ENCODE data around the gene PALMD.

The PALMD gene

DNA sequence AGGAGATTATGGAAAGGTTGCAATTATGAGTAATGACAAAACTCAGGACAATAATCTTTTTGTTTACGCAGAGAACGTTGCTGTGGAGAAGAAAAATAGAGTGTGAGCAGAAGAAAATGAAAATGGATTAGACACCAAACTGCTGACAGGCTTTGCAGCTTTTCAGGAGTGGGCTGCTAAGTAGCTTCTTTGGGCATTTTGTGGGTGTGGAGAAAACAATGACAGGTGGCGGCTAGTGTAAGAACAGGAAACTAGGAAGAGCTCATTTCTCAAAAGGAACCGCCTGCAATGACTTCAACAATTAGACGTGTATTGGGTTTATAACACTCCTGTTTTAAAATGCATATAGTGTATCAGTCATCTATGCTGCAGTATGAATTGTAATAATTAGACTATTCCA is 18.3 kb upstream of the PALMD start:
- no peak overlapping the region for H3K4me3 ChIP-seq (ENCODE audit: low read depth, low read length)
- in situ Hi-C loops (cut with HindIII; ENCODE audit: low sequenced_read_pairs) = no loop called here
- no peak for DNase-seq (ENCODE audit: low read depth, low spot score)
- TF ChIP-seq, protein P1, sequence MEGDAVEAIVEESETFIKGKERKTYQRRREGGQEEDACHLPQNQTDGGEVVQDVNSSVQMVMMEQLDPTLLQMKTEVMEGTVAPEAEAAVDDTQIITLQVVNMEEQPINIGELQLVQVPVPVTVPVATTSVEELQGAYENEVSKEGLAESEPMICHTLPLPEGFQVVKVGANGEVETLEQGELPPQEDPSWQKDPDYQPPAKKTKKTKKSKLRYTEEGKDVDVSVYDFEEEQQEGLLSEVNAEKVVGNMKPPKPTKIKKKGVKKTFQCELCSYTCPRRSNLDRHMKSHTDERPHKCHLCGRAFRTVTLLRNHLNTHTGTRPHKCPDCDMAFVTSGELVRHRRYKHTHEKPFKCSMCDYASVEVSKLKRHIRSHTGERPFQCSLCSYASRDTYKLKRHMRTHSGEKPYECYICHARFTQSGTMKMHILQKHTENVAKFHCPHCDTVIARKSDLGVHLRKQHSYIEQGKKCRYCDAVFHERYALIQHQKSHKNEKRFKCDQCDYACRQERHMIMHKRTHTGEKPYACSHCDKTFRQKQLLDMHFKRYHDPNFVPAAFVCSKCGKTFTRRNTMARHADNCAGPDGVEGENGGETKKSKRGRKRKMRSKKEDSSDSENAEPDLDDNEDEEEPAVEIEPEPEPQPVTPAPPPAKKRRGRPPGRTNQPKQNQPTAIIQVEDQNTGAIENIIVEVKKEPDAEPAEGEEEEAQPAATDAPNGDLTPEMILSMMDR (IDR thresholded peaks at IDR 0.05; ENCODE audit: low read depth, low read length) = no peak

DNA sequence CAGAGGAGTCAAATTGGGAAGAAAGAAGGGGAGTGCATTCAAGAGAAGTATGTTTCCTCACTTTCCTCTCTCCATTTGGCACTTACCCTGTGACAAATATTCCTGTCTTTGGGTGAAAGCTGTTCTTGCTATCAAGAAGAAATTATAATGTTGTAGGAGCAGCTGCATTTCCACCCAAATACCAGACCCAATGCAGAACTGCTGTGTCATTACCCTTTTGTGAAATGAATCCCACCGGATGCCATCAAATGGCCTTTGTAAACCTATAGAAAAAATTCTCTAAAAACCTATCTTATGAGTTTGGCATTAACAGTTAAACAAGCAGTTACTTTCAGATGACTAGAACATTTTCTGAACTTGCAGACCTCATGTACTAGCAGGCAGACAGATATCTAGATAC is 16.7 kb upstream of the PALMD start:
- in situ Hi-C loops (cut with HindIII; ENCODE audit: low sequenced_read_pairs) = no loop called here
- TF ChIP-seq, protein P1 (IDR thresholded peaks at IDR 0.05; ENCODE audit: low read depth, low read length) = no peak
- H3K4me3 ChIP-seq (ENCODE audit: low read depth, low read length) = no peak overlapping the region
- DNase-seq (ENCODE audit: low read depth, low spot score) = no peak

DNA sequence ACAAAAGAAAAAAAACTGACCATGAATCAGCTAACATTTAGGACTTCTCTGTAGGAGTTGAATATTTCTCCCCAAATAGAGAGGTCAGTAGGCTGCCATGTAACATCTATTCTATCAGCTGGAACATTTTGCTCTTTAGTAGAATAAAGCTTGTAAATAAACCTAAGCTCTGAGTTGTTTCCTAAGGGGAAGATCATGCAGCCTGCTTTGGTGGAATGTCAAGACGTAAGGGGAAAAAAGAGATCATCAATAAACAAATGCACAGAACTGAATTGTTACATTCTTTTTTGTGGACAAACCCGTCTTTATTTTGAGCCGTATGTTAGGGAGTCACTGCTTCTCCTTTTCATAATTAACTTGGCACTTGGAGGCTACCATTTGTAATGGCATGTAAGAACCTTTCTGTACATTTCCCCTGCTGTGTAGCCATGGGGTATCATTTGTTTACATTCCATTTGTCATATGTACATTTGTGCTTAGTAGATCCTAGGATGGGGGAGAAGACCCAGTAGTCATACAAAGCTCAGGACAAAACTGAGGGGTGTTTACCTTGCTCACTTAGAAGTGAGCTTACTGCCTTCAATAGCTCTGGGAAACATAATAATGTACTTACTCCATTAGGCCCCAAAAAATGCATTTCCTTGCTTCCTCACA is 10.8 kb upstream of the PALMD start:
- no peak overlapping the region for H3K4me3 ChIP-seq (ENCODE audit: low read depth, low read length)
- in situ Hi-C loops (cut with HindIII; ENCODE audit: low sequenced_read_pairs) = no loop called here
- peak; percentile 47 for DNase-seq (ENCODE audit: low read depth, low spot score)
- TF ChIP-seq, protein P1 (IDR thresholded peaks at IDR 0.05; ENCODE audit: low read depth, low read length) = no peak

DNA sequence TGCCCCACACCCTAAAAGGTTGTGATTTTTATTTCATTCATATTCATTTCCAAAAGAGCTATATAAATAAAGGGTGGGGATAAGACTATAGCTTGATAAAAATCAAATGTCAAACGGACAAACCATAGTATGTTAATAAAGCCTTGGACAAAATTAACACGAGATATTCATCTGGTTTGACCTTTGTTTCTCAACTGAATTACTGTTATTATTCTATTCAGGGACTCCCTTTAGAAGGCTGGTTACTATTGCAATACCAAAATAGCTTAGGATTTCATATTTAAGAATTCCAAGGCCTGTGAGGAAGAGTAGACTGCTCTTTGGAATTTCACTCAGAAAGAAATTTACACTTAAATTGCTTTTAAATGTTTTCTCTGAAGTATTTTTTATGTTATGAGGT is 10.2 kb upstream of the PALMD start:
- TF ChIP-seq, protein P1 (IDR thresholded peaks at IDR 0.05; ENCODE audit: low read depth, low read length) = no peak
- H3K4me3 ChIP-seq (ENCODE audit: low read depth, low read length) = no peak overlapping the region
- in situ Hi-C loops (cut with HindIII; ENCODE audit: low sequenced_read_pairs) = no loop called here
- DNase-seq (ENCODE audit: low read depth, low spot score) = no peak

DNA sequence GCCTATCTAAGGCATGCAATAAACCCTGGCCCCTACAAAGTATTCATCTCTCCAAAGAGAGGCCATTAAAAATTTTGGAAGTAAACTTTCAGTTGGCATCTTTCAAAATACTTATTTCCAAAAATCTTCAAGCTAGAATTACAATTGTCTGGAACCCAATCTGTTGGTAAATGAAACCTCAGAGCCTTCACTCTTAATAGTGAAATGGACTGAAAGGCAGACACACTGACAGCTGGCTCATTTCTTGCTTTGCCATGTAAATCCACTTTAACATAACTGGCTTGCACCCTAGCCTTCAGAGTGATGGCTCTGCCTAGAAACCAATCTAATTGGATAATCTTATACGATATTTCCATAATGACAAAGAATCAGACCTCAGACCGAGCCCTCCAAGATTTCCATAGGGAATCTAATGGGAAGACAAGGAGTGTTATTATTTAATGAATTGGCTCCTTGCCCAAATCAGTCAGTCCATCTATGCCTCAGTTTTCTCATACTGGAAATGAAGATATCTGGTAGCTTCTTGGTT is 9.2 kb upstream of the PALMD start:
- no peak overlapping the region for H3K4me3 ChIP-seq (ENCODE audit: low read depth, low read length)
- in situ Hi-C loops (cut with HindIII; ENCODE audit: low sequenced_read_pairs) = no loop called here
- TF ChIP-seq, protein P1 (IDR thresholded peaks at IDR 0.05; ENCODE audit: low read depth, low read length) = no peak
- DNase-seq (ENCODE audit: low read depth, low spot score) = no peak

DNA sequence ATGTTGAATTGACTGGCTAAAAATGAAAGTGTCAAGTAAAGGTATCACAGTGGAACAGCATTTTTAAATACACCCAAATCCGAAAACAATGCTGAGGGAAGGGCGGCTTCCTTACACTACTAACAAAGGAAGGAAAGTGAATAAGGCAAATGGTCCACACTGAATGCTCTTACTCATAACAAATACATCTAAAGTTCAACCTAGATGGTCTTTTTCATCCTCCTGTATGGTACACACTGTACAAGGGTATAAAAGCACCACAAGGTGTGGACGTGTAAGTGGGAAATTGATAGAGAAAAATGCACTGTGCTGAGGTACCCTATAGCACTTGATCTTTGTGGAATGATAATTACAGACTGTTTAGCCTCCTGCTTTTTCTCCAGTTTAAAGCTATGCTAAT is 7.1 kb upstream of the PALMD start:
- DNase-seq (ENCODE audit: low read depth, low spot score) = no peak
- in situ Hi-C loops (cut with HindIII; ENCODE audit: low sequenced_read_pairs) = no loop called here
- TF ChIP-seq, protein P1 (IDR thresholded peaks at IDR 0.05; ENCODE audit: low read depth, low read length) = no peak
- H3K4me3 ChIP-seq (ENCODE audit: low read depth, low read length) = no peak overlapping the region
